GM12801 (cell line): ENCODE measurements around the gene SLC25A53.

Source experiments
- TF ChIP-seq, protein P1 (sequence below): IDR thresholded peaks from one replicate; pipeline ENCODE4 v1.5.1; 2011; ENCODE audit warnings: control low read depth; ENCODE audit not compliant: insufficient read length; ENCODE audit errors: extremely low read depth

Gene SLC25A53

DNA sequence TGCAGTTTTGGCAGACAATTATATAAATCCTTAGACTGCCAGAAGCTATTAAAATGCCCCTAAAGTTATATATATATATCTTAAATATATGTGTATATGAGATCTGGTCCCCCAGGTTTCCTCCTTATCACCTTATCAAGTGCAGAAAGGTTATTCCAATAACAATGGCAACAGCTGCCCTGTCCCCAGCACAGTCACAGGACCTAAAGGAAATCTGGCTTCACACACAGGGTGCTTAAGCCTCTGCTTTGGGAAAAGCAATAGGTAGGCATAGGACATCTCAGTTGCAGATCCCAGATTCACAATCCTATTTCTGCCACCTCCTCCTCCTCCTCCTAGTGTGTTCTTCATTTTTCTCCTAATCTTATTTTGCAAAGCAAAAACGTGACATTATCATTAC lies 5.8 kb downstream of the SLC25A53 start:
- TF ChIP-seq, protein P1, sequence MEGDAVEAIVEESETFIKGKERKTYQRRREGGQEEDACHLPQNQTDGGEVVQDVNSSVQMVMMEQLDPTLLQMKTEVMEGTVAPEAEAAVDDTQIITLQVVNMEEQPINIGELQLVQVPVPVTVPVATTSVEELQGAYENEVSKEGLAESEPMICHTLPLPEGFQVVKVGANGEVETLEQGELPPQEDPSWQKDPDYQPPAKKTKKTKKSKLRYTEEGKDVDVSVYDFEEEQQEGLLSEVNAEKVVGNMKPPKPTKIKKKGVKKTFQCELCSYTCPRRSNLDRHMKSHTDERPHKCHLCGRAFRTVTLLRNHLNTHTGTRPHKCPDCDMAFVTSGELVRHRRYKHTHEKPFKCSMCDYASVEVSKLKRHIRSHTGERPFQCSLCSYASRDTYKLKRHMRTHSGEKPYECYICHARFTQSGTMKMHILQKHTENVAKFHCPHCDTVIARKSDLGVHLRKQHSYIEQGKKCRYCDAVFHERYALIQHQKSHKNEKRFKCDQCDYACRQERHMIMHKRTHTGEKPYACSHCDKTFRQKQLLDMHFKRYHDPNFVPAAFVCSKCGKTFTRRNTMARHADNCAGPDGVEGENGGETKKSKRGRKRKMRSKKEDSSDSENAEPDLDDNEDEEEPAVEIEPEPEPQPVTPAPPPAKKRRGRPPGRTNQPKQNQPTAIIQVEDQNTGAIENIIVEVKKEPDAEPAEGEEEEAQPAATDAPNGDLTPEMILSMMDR, result no peak

DNA sequence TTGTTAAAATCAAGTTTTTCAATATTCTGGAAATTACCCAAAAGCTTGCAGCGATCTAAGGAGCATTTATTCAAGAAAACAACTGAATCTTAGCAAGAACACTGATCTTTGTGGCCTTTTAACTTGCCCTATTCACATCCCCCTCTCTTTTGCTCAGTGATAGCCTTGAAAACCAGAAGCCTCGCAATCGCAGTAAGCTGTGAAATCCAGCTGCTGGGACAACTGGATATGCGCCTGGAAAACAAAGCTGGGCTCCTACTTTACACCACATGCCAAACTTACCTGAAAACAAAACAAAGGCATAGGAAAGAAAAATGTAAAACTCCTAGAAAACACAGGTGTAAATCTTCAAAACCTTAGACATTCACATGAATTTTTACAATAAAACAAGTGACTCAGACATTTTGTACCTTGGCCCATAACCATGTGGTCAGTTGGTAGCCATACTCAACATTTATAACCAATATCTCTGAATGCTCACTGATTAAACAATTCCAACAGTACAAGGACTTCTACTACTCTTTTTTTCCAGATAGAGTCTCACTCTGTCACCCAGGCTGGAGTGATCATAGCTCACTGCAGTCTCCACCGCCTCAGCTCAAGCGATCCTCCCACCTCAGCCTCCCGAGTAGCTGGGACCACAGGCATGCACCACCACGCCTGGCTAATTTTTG lies 15.6 kb downstream of the SLC25A53 start:
- TF ChIP-seq, protein P1, result no peak

DNA sequence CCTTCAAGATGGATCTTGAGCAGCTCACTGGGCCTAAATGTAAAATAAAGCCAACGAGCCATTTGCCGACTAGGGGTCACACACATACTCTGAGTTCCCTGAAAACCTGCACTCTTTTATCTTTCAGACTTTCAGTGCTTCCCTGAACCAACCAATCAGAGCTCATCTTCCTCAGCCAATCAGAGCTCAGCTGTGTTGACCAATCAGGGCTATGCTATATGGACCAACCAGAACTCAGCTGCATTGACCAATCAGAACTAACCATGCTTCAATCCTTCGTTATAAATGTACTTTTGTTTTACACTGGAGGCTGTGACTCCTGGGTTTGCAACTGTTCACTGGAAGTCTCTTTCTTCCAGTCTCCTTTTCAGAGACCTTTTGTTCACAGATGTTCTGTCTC lies 19.3 kb downstream of the SLC25A53 start:
- TF ChIP-seq, protein P1, result no peak

DNA sequence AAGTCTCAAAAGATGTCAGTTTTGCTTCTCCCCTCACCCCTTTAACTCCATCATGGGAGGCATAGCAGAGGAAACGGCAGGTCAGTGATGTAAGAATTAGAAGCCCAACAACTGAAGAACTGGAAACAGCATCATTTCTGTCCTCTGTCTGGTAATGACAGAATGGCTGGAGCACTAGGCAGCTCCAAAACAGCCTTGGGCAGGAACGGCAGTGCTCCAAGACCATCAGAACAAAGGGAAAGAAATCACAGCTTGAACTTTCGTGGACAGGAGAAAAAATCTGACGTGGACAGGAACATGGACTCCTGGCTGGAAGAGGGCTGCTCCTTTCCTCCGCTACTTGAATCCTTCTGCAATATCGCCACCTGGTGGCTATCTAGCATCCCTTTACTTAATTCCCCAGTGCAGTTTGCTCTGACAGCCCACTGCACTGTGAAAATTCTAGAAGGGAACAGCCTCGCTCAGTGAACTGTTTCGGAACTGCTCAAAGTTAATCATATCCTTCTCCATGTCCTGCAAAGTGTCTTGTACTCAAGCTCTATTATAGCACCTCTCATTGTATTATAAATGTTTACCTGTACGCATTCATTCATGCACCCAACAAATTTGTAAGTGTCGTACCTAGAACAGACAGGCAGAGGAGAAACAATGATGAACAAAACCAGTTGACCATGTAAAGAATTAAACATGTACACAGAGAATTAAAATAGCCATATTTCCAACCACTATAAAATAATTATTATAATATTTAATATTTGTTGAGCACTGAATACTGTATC lies 20.4 kb downstream of the SLC25A53 start:
- TF ChIP-seq, protein P1, result no peak

DNA sequence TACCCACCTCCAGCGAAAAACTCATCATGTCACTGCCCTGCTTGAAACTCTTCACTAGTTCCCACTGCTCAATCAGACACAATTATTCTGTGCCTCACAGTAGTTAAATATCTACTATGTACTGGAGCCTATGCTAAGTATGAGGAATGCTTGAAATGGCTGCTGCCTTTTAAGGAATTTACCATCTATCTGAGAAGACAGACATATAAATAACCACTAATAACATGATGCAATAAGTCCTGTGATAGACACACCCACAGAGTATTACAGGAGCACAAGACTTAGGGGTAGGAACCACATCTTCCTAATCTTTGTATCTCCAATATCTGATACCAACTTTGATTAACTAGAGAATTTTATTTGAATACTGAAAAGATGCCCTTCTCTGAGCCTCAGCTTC lies 21.1 kb downstream of the SLC25A53 start:
- TF ChIP-seq, protein P1, result no peak

DNA sequence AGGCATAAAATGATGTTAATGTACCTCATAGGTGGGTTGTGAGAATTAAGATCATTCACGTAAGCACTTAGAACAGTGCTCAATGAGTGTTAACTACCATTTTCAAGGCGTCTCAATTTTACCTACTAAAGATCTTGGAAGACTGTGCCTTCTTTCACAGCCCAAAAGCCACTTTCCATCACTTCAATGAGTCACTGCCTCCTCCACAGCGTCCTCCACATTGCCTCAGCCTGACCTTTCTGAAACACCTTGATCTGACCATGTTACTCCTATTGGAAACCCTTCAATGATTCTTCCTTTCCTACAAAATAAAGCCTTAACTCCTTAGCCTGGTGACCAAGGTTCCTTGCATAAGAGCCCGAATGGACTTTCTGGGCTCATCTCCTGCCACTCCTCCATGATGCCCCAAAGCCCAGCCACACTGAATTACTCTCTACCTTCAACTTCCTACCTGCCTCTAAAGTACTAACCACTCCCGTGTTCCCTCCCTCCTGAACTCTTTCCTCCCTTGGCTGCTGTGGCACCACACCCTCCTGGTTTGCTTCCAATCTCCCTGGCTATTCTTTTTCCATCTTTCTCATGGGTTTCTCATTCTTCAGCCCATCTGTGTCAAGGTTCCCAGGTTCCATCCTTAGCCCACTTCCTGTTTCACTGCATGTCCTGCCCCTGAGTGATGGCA lies 22.1 kb downstream of the SLC25A53 start:
- TF ChIP-seq, protein P1, result no peak

DNA sequence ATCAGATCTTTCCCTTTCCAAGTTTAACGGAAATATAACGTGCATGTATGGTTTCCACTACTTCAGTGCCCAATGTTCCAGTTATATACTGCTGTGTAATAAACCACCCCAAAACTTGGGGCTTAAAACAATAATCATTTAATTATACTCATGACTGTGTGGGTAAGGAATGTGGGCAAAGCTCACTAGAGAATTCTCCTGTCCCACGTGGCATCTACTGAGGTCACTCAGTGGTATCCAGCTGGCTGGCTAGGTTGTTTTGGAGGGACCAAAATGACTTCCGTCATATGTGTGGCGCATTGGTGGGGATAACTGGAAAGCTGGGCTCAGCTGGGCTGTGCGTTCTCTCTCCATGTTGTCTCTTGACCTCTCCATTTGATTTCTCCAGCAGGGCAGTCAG lies 26.0 kb downstream of the SLC25A53 start:
- TF ChIP-seq, protein P1, result no peak
